HG03108 (cell line): ENCODE data around the gene CARD18.

Source experiments
- ATAC-seq: cut with Tn5 transposase; IDR thresholded peaks from one replicate; pipeline ENCODE4 v1.9.1; 2021; ENCODE audit warnings: moderate library complexity; ENCODE audit not compliant: unreplicated experiment

The CARD18 gene

GRCh38 chr11:105139669-105140068 is at the start of gene CARD18:
CARD18 (minus strand) TSS chr11:105139769; CDS start chr11:105139726, 43 bp downstream.
- ATAC-seq, result no peak

GRCh38 chr11:105183987-105184386 is 44.4 kb upstream of the CARD18 start:
- ATAC-seq, result no peak

- no peak for ATAC-seq
Observed at GRCh38 chr11:105183426-105183825, 43.9 kb upstream of the CARD18 start.

- ATAC-seq, result no peak
Observed at GRCh38 chr11:105181521-105181920, 42.0 kb upstream of the CARD18 start.

- ATAC-seq, result no peak
Observed at GRCh38 chr11:105181100-105181499, 41.5 kb upstream of the CARD18 start.

GRCh38 chr11:105179542-105180278 is 40.1 kb upstream of the CARD18 start:
- ATAC-seq, result no peak

- no peak for ATAC-seq
Observed at GRCh38 chr11:105177658-105178057, 38.1 kb upstream of the CARD18 start.

GRCh38 chr11:105168457-105168856 is 28.9 kb upstream of the CARD18 start:
- no peak for ATAC-seq

- no peak for ATAC-seq
Observed at GRCh38 chr11:105167244-105167643, 27.7 kb upstream of the CARD18 start.

- ATAC-seq, result no peak
Observed at GRCh38 chr11:105164208-105164607, 24.6 kb upstream of the CARD18 start.

GRCh38 chr11:105162506-105162905 is 22.9 kb upstream of the CARD18 start:
- no peak for ATAC-seq

- no peak for ATAC-seq
Observed at GRCh38 chr11:105158436-105158835, 18.9 kb upstream of the CARD18 start.

GRCh38 chr11:105156720-105157119 is 17.2 kb upstream of the CARD18 start:
- ATAC-seq, result no peak

- no peak for ATAC-seq
Observed at GRCh38 chr11:105156231-105156630, 16.7 kb upstream of the CARD18 start.

- ATAC-seq, result no peak
Observed at GRCh38 chr11:105155679-105156078, 16.1 kb upstream of the CARD18 start.

GRCh38 chr11:105153392-105153791 is 13.8 kb upstream of the CARD18 start:
- ATAC-seq, result no peak

GRCh38 chr11:105152560-105152959 is 13.0 kb upstream of the CARD18 start:
- no peak for ATAC-seq

- no peak for ATAC-seq
Observed at GRCh38 chr11:105152021-105152512, 12.5 kb upstream of the CARD18 start.

GRCh38 chr11:105149477-105149876 is 9.9 kb upstream of the CARD18 start:
- ATAC-seq, result no peak

- ATAC-seq, result no peak
Observed at GRCh38 chr11:105148241-105148640, 8.7 kb upstream of the CARD18 start.

GRCh38 chr11:105144887-105145286 is 5.3 kb upstream of the CARD18 start:
- no peak for ATAC-seq

- no peak for ATAC-seq
Observed at GRCh38 chr11:105142167-105142566, 2.6 kb upstream of the CARD18 start.

- no peak for ATAC-seq
Observed at GRCh38 chr11:105137286-105137685, 2.3 kb downstream of the CARD18 start.
